ENCODE data around the gene QSOX1.
"Not testable (repeated sequence)": the region's sequence is repeated elsewhere in the genome, so short reads cannot be mapped to it uniquely, and the experiment has no call there.

Gene QSOX1

DNA sequence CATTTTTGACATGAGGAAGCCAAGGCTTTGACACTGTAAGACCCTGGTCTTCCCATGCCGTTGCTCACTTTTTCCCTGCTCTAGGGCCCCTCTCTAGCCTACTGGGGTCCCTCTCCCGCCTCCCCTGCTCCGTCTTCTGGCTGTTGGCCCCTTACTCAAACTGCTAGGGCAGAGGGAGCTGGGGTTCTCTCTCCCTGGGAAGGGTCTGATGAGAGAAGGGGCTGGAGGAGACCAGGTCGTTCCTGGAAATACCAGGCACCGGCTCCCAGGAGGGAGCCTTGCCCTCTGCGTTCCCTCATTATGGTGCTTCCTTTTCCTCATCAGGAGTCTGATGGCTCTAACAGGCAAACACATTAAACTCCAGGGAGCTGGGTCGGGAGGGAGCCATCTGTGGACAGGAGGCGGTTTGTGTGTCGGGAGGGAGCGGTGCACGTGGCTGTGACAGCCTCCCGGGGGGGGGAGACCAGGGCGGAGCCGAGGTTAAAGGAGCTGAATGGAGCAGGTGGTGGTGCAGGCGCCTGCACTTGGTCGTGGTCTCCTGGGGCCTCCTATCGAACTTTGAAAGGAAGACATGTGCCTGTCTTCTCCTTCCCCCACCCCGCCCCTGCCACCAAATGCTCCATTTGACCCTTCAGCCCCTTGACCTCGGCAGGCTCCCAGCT lies 40.0 kb downstream of the QSOX1 start:
- H3K9me3 Mint-ChIP-seq = no peaks in the 10 kb centered on the region
- H3K36me3 Mint-ChIP-seq = no peaks in the 10 kb centered on the region
- CTCF ChIA-PET = interaction anchor here (3.2 kb wide), 1 partner anchor 14 kb away, joined by 12 read pairs; no protein-coding TSS in a partner anchor
- H3K4me3 Mint-ChIP-seq = no peak overlapping the region
- no peaks in the 10 kb centered on the region for H3K27me3 Mint-ChIP-seq
- no peak overlapping the region for H3K27ac Mint-ChIP-seq
- no peaks in the 10 kb centered on the region for H3K4me1 Mint-ChIP-seq
- no peak for DNase-seq

DNA sequence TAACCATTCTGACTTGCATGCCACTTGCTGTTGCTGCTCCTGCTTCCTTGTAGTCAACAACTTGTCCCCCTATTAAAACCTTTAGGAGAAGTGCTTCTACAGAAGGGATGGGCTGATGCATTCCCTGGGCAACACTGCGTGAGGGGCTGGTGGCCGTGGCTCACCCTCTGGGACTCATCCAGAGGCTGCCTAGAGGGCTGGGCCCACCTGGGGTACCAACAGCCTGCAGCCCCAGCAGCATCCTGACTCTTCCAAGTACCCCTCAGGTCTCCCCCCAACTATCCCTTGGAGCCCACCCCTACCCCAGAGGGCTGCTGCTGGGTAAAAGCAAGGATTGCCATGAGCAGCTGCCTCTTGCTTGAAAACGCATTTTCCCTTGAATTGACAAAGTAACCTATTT lies 40.7 kb downstream of the QSOX1 start:
- Mint-ChIP-seq H3K9me3 (no peaks in the 10 kb centered on the region), H3K27ac (no peak overlapping the region), H3K4me3 (no peak overlapping the region), H3K36me3 (no peaks in the 10 kb centered on the region), H3K27me3 (no peaks in the 10 kb centered on the region), H3K4me1 (no peaks in the 10 kb centered on the region)
- CTCF ChIA-PET = interaction anchor here (3.2 kb wide), 1 partner anchor 15 kb away, joined by 12 read pairs; no protein-coding TSS in a partner anchor
- DNase-seq = no peak

DNA sequence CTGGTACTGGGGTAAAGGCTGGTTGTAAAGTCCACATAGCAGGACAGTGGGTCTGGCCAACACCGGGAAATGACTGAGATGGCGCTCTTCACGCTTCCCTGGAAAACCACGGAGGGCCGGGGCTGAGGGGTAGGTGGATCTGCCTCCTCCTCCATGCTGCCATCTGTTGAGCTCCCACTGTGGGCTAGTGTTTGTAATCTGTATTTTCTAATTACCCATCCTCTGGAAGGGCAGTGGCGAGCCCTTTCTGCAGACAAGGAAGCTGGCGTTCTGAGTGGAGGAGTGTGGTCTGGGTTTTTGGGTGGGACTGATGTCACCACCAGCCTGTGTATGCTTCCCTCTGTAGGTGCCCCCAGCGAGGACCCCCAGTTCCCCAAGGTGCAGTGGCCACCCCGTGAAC lies 41.2 kb downstream of the QSOX1 start:
- Mint-ChIP-seq H3K27me3 (no peaks in the 10 kb centered on the region), H3K36me3 (no peaks in the 10 kb centered on the region), H3K4me3 (no peak overlapping the region), H3K9me3 (no peaks in the 10 kb centered on the region), H3K27ac (no peak overlapping the region), H3K4me1 (no peaks in the 10 kb centered on the region)
- DNase-seq = no peak
- CTCF ChIA-PET = interaction anchor here (3.2 kb wide), 1 partner anchor 15 kb away, joined by 12 read pairs; no protein-coding TSS in a partner anchor

DNA sequence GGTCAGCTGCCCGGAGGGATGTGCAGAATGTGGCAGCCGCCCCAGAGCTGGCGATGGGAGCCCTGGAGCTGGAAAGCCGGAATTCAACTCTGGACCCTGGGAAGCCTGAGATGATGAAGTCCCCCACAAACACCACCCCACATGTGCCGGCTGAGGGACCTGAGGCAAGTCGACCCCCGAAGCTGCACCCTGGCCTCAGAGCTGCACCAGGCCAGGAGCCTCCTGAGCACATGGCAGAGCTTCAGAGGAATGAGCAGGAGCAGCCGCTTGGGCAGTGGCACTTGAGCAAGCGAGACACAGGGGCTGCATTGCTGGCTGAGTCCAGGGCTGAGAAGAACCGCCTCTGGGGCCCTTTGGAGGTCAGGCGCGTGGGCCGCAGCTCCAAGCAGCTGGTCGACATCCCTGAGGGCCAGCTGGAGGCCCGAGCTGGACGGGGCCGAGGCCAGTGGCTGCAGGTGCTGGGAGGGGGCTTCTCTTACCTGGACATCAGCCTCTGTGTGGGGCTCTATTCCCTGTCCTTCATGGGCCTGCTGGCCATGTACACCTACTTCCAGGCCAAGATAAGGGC lies 41.9 kb downstream of the QSOX1 start:
- DNase-seq = no peak
- CTCF ChIA-PET = interaction anchor here (1.1 to 3.2 kb wide), 3 partner anchors 8 to 17 kb away, joined by 4 to 12 read pairs (median 9); no protein-coding TSS in a partner anchor
- no peak overlapping the region for H3K27ac Mint-ChIP-seq
- H3K9me3 Mint-ChIP-seq = no peaks in the 10 kb centered on the region
- H3K36me3 Mint-ChIP-seq = no peaks in the 10 kb centered on the region
- H3K4me3 Mint-ChIP-seq = no peak overlapping the region
- H3K4me1 Mint-ChIP-seq = no peaks in the 10 kb centered on the region
- peaks cover 2% of the 10 kb centered on the region for H3K27me3 Mint-ChIP-seq

DNA sequence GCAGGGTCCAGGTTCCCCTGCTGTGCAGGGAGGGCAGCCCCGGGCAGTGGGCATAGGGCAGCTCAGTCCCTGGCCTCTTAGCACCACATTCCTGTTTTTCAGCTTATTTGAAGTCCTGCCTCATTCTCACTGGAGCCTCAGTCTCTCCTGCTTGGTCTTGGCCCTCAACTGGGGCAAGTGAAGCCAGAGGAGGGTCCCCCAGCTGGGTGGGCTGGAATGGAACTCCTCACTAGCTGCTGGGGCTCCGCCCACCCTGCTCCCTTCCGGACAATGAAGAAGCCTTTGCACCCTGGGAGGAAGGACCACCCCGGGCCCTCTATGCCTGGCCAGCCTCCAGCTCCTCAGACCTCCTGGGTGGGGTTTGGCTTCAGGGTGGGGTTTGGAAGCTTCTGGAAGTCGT lies 42.6 kb downstream of the QSOX1 start:
- no peak for DNase-seq
- Mint-ChIP-seq H3K4me1 (no peaks in the 10 kb centered on the region), H3K36me3 (no peaks in the 10 kb centered on the region), H3K4me3 (no peak overlapping the region), H3K27me3 (peaks cover 7% of the 10 kb centered on the region), H3K27ac (no peak overlapping the region), H3K9me3 (no peaks in the 10 kb centered on the region)
- CTCF ChIA-PET = interaction anchor here (1.1 to 3.2 kb wide), 3 partner anchors 9 to 18 kb away, joined by 4 to 12 read pairs (median 9); no protein-coding TSS in a partner anchor

DNA sequence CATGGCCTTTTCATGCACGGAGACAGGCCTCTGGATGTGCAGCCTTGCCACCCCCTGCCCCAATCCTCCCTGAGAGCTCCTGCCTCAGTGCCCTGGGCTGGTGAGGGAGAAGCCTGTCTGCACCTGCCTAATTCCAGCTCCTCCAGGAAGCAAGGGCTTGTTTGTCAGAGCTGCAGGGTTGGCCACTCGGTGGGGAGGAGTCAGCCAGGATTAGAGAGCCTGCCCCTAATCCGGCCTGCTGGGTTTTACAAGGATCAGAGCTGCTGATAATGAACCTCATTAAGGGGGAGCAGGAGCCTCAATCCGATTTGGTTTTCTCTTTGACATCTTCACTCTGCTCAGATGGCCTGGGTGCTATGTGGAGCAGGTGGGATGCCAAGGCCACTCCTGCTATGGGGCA lies 43.5 kb downstream of the QSOX1 start:
- Mint-ChIP-seq H3K27ac (no peak overlapping the region), H3K36me3 (no peaks in the 10 kb centered on the region), H3K4me1 (no peaks in the 10 kb centered on the region), H3K27me3 (peaks cover 7% of the 10 kb centered on the region), H3K4me3 (no peak overlapping the region), H3K9me3 (no peaks in the 10 kb centered on the region)
- CTCF ChIA-PET = no interaction called here
- no peak for DNase-seq

DNA sequence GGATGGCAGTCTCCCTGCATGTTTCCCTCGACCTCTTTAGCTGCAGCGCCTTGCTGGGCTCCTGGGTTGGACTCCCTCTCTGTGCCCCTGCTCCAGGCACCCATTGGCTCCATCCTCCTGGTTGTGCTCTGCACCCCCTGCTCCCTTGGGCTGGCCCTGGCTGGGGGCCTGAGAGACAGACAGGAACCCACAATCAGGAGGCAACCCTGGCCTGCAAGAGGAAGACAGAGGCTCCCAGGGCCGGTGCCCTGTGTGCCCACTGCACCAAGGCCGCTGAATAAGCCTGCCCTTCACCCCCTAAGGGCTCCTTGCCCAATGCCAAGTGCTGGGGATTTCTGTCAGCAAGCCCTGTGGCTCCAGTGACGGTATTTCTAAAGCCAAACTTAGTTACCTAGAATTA lies 43.9 kb downstream of the QSOX1 start:
- no peaks in the 10 kb centered on the region for H3K9me3 Mint-ChIP-seq
- no peak for DNase-seq
- no peaks in the 10 kb centered on the region for H3K4me1 Mint-ChIP-seq
- peaks cover 7% of the 10 kb centered on the region for H3K27me3 Mint-ChIP-seq
- H3K4me3 Mint-ChIP-seq = no peak overlapping the region
- CTCF ChIA-PET = interaction anchor here (0.8 kb wide), 1 partner anchor 20 kb away, joined by 4 read pairs; no protein-coding TSS in a partner anchor
- no peaks in the 10 kb centered on the region for H3K36me3 Mint-ChIP-seq
- no peak overlapping the region for H3K27ac Mint-ChIP-seq

DNA sequence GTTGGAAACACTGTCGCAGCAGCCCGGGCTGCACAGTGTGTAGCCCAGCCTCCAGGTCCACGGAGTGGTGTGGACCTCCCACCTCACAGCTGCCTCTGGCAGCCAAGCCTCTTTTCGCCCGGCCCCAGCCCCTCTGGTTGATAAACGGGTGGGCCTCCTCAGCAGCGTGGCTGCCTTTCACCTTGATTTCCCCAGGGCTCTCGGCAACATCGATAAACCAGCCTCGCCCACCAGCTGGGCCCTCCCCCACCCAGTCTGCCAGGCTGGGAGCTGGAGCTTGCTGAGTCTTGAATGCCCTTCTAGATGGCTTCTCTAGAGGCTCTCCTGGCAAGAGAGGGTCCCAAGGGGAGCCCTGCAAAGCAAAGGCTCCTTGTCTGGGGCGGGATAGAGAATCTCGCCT lies 44.3 kb downstream of the QSOX1 start:
- H3K4me3 Mint-ChIP-seq = no peak overlapping the region
- no peaks in the 10 kb centered on the region for H3K4me1 Mint-ChIP-seq
- no peaks in the 10 kb centered on the region for H3K9me3 Mint-ChIP-seq

DNA sequence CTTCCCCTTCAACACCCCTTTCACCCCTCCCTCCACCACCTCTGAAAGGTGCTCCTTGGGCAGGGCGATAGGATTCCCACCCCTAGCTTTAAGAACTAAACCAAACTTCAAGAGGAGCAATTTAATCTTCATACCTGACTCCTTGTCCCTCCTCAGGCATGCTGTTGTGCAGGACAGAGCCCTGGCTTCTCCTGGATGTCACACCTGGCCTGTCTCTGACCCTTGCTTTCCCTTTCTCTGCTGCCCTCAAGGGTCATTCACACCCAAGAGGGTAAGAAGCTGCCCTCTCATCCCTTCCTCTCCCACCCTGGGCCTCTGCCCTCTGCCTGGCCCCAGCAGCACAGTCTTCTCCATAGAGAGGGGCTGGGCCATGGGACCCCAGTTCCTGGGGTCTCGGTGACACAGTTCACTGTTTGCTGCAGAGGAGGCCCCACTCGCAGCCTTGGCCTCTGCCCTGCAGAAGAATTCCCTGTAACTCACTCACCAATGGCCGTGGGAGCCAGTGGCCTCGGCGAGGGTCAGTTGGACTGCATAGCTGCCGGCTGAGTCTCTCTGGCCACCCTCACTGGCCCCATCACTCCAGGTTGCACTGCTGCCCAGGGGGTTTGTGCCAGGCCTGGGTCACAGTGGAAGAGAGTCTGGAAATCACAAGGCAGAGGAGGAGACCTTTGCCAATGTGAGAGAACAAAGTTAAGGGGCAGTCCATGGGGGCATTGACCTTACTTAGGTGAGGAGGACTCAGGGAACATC lies 47.0 kb downstream of the QSOX1 start:
- Mint-ChIP-seq H3K4me3 (no peak overlapping the region), H3K4me1 (no peaks in the 10 kb centered on the region), H3K27ac (no peak overlapping the region), H3K36me3 (no peaks in the 10 kb centered on the region), H3K9me3 (no peaks in the 10 kb centered on the region), H3K27me3 (peaks cover 14% of the 10 kb centered on the region)
- DNase-seq = no peak
- CTCF ChIA-PET = interaction anchor here (1.6 to 2.0 kb wide), 2 partner anchors 21 to 22 kb away, joined by 5 to 6 read pairs; no protein-coding TSS in a partner anchor

More for the DNA sequence above, 44.3 kb downstream of the QSOX1 start:
- no peak for DNase-seq
- no peaks in the 10 kb centered on the region for H3K36me3 Mint-ChIP-seq
- H3K27ac Mint-ChIP-seq = no peak overlapping the region
- peaks cover 7% of the 10 kb centered on the region for H3K27me3 Mint-ChIP-seq
- CTCF ChIA-PET = interaction anchor here (0.8 kb wide), 1 partner anchor 20 kb away, joined by 4 read pairs; no protein-coding TSS in a partner anchor

DNA sequence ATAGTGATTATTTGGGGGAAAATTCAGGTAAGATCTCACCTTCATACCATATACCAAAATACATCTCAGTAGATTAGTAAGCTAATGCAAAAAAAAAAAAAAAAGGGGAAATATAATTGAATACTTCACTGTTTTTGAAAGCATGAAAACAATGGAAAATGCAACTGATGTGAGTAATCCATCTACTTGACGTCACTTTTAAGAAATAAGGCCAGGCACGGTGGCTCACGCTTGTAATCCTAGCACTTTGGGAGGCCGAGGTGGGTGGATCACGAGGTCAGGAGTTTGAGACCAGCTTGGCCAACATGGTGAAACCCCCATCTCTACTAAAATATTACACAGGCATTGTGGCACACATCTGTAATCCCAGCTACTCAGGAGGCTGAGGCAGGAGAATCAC lies 47.9 kb downstream of the QSOX1 start:
- H3K27me3 Mint-ChIP-seq = peaks cover 18% of the 10 kb centered on the region
- H3K36me3 Mint-ChIP-seq, H3K4me1 Mint-ChIP-seq, H3K27ac Mint-ChIP-seq, DNase-seq, H3K4me3 Mint-ChIP-seq, H3K9me3 Mint-ChIP-seq, CTCF ChIA-PET: not testable (repeated sequence)

DNA sequence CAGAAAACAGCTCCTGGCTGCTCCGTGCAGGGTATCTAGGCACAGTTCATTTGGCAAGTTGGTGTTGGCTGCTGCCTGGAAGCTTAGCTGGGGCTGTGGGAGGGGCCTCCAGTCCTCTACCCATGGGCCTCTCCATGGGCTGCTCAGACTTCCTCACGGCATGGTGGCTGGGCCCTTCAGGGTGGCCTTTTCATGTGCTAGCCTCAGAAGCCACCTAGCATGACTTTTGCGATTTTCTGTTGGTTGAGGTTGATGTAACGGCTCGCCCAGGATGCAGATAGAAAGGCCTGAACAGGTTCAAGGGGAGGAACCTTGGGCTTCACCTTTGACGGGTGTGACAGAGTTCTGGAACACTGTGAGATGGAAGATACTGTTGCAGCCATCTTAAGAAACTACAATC lies 49.6 kb downstream of the QSOX1 start:
- Mint-ChIP-seq H3K27me3 (peaks cover 25% of the 10 kb centered on the region), H3K4me3 (no peak overlapping the region), H3K4me1 (no peaks in the 10 kb centered on the region), H3K27ac (no peak overlapping the region), H3K36me3 (no peaks in the 10 kb centered on the region), H3K9me3 (no peaks in the 10 kb centered on the region)
- no peak for DNase-seq
- CTCF ChIA-PET = no interaction called here

DNA sequence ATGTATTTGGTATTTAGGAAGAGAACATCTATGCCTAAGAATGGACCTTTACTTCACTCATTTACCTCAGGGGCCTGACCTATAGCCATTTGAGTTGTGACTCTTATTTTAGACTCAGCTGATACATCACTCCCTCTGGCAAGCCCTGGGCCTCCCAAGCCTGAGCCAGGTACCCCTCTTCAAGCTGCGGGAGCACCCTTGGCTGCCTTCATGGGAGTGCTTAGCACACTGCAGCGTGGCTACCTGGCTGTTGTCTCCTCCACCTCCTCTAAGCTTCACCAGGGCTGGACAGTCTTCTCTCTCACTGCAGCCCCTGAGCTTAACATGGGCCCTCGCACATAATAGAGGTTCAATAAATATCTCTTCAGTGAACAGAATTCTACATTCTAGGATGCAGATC lies 51.9 kb downstream of the QSOX1 start:
- H3K9me3 Mint-ChIP-seq = no peaks in the 10 kb centered on the region
- H3K27ac Mint-ChIP-seq = no peak overlapping the region
- CTCF ChIA-PET = no interaction called here
- H3K4me3 Mint-ChIP-seq = no peak overlapping the region
- H3K36me3 Mint-ChIP-seq = no peaks in the 10 kb centered on the region
- H3K4me1 Mint-ChIP-seq = no peaks in the 10 kb centered on the region
- H3K27me3 Mint-ChIP-seq = peaks cover 41% of the 10 kb centered on the region
- DNase-seq = no peak

DNA sequence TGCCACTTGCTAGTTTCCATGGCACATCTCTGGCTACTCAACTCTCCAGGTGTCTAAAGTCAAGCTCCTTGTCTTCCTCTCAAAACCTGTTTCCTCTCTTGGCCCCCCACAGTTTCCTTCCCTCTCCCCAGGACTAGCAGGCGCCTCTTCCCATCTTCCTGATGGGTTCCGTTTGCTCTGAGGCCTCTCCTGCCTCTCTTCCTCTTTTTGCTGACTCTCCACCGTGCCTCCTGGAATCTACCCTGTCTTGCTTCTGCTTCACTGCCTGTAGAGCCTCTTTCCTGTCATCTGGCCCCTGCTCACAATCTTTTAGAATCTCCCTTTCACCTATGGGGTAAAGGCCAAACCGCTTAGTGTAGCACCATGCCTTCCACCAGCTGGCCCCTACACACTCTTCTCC lies 53.6 kb downstream of the QSOX1 start:
- DNase-seq = no peak

DNA sequence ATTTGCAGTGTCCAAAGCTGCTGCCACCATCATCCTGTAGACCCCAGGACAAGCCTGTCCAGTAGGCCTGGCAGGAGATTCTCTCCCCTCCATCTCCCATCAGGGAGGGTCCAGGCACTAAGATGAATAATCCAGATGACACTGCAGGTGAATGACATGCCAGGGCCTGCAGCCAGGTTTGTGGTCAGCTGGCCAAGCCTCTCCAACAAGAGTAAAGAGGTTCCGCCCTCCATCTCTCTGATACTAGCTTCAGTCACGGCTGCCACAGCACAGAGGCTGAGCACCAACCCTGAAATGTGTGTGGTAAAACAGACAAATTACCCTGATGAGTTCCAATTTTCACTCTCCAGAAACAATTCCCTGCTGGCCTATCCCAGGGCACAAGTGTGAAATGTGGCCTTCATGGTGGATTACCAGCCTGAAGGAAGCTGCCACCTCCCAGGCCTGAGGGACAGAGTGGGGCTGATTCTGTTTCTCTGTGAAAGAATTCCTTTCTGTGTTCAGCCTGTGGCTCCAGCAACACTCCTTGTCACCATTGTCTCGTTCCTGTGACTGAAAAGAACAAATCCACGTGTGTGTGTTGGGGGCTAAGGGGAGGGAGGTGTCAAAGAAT lies 55.4 kb downstream of the QSOX1 start:
- H3K27me3 Mint-ChIP-seq = peaks cover 41% of the 10 kb centered on the region
- H3K4me3 Mint-ChIP-seq = no peak overlapping the region
- H3K4me1 Mint-ChIP-seq = peaks cover 12% of the 10 kb centered on the region
- no peak overlapping the region for H3K27ac Mint-ChIP-seq
- no peak for DNase-seq
- no peaks in the 10 kb centered on the region for H3K9me3 Mint-ChIP-seq
- CTCF ChIA-PET = interaction anchor here (0.9 to 1.4 kb wide), 2 partner anchors 31 to 43 kb away, joined by 3 read pairs; no protein-coding TSS in a partner anchor
- no peaks in the 10 kb centered on the region for H3K36me3 Mint-ChIP-seq

More for the DNA sequence above, 53.6 kb downstream of the QSOX1 start:
- Mint-ChIP-seq H3K4me3 (no peak overlapping the region), H3K36me3 (no peaks in the 10 kb centered on the region), H3K27me3 (peaks cover 42% of the 10 kb centered on the region), H3K4me1 (peaks cover 3% of the 10 kb centered on the region), H3K9me3 (no peaks in the 10 kb centered on the region), H3K27ac (no peak overlapping the region)
- CTCF ChIA-PET = no interaction called here
